ENCODE results near the gene CNGB1.

DNA sequence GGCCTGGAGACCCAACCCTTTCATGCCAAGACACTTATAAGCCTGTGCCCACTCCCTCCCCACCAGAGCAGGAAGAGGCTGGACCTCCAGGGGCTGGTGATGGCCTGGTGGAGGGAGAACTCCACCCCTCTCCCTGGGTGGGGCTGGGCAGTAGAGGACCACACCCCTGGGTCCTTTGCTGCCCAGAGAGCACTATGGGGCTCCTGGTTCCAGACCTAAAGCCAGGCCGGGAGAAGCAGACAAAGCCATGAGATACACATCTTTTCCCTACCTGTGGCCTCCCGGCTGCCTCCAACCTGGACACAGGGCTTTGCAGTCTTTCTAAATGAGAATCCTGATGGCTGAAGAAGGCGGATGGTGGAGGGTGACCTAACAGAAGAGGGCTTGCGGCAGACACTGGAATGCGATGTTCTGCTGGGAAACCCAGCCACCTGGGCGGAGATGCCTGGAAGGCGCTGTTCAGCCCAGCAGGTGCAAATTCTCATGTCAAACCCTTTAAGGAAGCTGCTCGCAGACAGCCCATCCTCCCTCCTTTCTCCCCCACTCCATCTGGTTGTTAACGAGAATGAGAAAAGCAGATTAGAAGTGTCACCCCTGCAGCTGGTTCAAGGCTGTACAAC is 124.7 kb downstream of the CNGB1 start:
- TF ChIP-seq, protein P1, sequence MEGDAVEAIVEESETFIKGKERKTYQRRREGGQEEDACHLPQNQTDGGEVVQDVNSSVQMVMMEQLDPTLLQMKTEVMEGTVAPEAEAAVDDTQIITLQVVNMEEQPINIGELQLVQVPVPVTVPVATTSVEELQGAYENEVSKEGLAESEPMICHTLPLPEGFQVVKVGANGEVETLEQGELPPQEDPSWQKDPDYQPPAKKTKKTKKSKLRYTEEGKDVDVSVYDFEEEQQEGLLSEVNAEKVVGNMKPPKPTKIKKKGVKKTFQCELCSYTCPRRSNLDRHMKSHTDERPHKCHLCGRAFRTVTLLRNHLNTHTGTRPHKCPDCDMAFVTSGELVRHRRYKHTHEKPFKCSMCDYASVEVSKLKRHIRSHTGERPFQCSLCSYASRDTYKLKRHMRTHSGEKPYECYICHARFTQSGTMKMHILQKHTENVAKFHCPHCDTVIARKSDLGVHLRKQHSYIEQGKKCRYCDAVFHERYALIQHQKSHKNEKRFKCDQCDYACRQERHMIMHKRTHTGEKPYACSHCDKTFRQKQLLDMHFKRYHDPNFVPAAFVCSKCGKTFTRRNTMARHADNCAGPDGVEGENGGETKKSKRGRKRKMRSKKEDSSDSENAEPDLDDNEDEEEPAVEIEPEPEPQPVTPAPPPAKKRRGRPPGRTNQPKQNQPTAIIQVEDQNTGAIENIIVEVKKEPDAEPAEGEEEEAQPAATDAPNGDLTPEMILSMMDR (IDR thresholded peaks at IDR 0.05) = no peak
- TF ChIP-seq EZH2 (IDR thresholded peaks at IDR 0.05) = no peak
